ENCODE measurements around the gene AMH. TPM values are rescaled to one million over a fixed set of nuclear protein-coding genes. Genes with fewer than 3 reads are reported as not detected.

AMH gene
- total RNA-seq, 6 experiments from 2014 or later = 0.24 to 1.2 (median 0.59) TPM

GRCh38 chr19:2210206-2210605, 38.9 kb upstream of the AMH start:
- WGBS (ENCODE audit: insufficient coverage, low coverage, low lambda C conversion rate, missing lambda C conversion rate) = 100% methylated on average over 1 of the region's 21 CpGs
- Histone ChIP-seq H3K27me3 (no peaks in the 10 kb centered on the region), H3K4me1 (no peaks in the 10 kb centered on the region), H3K36me3 (peaks cover 0 to 39% (median 13%) of the 10 kb centered on the region in 4 donors), H3K9me3 (no peaks in the 10 kb centered on the region), H3K4me3 (no peak overlapping the region), H3K27ac (no peak overlapping the region)
- intact Hi-C loops (cut with DNase I) = no loop called here
- no peak for ATAC-seq
- TF ChIP-seq, protein P1, sequence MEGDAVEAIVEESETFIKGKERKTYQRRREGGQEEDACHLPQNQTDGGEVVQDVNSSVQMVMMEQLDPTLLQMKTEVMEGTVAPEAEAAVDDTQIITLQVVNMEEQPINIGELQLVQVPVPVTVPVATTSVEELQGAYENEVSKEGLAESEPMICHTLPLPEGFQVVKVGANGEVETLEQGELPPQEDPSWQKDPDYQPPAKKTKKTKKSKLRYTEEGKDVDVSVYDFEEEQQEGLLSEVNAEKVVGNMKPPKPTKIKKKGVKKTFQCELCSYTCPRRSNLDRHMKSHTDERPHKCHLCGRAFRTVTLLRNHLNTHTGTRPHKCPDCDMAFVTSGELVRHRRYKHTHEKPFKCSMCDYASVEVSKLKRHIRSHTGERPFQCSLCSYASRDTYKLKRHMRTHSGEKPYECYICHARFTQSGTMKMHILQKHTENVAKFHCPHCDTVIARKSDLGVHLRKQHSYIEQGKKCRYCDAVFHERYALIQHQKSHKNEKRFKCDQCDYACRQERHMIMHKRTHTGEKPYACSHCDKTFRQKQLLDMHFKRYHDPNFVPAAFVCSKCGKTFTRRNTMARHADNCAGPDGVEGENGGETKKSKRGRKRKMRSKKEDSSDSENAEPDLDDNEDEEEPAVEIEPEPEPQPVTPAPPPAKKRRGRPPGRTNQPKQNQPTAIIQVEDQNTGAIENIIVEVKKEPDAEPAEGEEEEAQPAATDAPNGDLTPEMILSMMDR (IDR thresholded peaks at IDR 0.05) = no peak
- TF ChIP-seq POLR2A (IDR thresholded peaks at IDR 0.05) = no peak
- no peak for DNase-seq

DNA sequence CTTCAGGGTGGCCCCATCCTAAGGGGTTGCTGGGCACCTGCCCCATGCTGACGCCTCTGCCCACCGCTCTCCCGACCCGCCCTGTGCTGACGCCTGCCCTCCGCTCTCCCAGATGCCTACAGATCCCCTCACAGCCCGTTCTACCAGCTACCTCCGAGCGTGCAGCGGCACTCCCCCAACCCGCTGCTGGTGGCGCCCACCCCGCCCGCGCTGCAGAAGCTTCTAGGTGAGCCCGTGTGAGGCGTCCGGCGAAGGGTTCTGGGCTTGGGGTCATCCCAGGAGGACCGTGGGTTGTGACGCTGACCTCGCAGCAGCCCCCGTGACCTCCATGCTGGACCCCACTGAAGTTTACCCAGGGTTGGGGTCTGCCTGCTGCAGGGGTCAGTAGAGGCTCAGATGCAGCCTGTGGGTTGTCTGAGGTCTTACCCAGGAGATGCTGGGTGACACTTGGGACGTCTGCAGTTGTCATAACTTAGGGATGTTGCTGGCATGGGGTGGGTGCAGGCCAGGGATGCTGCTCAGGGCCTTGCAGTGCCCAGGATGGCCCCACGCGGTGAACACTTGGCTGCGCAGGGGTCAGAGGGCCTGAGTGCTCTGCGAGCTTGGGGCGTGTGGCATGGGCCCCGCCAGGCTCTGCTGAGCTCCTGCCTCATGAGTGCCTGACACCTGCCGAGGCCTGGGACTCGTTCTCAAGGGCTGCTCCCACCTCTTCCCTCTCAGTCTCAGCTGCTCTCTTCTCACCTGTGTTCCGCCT, 38.0 kb upstream of the AMH start:
- intact Hi-C loops (cut with DNase I) = no loop called here
- Histone ChIP-seq H3K27ac (no peak overlapping the region), H3K27me3 (no peaks in the 10 kb centered on the region), H3K4me1 (no peaks in the 10 kb centered on the region), H3K36me3 (peaks cover 0 to 47% (median 18%) of the 10 kb centered on the region in 4 donors), H3K9me3 (no peaks in the 10 kb centered on the region), H3K4me3 (no peak overlapping the region)
- 100% methylated on average over 4 of the region's 33 CpGs for WGBS (ENCODE audit: insufficient coverage, low coverage, low lambda C conversion rate, missing lambda C conversion rate)
- TF ChIP-seq, protein P1 (IDR thresholded peaks at IDR 0.05) = no peak
- no peak for TF ChIP-seq POLR2A (IDR thresholded peaks at IDR 0.05)
- DNase-seq (no peak), ATAC-seq (no peak)

DNA sequence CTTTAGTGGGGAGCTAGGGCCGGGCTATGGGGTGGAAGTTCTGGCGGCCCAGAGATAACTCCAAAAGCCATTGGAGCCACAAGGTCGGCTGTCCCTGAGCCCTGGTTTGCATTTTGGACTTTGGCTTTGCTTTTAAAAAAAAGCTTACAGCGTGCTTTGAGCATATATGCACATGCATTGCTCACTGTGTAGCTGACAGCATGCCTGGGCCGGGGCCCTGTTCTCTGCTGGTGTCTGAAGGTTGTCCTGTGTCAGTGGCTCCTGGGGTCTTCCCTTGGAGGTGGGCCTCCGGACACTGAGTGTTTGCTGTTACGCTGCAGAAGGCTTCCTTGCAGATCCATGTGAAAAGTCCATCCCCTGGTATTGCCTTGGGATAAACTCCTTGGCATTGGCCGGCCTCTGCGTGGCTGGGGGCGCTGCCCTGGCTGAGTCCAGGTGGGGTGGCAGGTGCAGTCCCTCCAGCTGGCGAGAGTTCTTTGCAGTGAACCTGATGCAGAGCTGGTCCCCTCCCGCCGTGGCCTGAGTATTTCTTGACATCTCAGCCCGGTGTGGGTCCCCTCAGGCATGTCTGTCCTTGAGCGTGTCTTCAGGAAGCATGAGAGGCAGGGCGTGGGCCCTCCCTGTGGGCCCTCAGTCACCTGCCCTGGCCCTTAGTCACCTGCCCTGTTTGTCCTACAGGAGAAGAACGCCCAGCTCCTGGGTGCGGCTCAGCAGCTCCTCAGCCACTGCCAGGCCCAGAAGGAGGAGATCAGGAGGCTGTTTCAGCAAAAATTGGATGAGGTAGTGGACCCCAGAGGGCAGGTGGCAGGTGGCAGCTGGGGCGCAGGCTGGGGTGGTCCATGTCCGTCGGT, 36.0 kb upstream of the AMH start:
- ATAC-seq = no peak
- peaks cover 0 to 64% (median 23%) of the 10 kb centered on the region in 4 donors for H3K36me3 ChIP-seq

DNA sequence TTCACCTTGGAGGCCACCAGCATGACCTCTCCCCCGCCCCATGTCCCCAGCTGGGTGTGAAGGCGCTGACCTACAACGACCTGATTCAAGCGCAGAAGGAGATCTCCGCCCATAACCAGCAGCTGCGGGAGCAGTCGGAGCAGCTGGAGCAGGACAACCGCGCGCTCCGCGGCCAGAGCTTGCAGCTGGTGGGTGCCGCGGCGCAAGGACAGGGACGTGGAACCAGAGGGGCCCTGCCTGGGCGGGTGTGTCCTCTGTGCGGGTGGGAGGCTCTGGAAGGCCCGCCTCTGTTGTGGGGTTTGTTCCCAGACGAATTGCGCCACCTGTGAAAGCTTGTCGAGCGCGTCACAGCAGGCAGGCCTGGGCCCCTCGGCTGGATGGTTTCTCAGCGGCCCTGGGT, 35.3 kb upstream of the AMH start:
- TF ChIP-seq, protein P1 (IDR thresholded peaks at IDR 0.05) = no peak
- intact Hi-C loops (cut with DNase I) = no loop called here
- WGBS (ENCODE audit: insufficient coverage, low coverage, low lambda C conversion rate, missing lambda C conversion rate) = no CpG with 5 or more reads among the region's 26 CpGs
- Histone ChIP-seq H3K27ac (no peak overlapping the region), H3K36me3 (peaks cover 0 to 66% (median 23%) of the 10 kb centered on the region in 4 donors), H3K4me1 (no peaks in the 10 kb centered on the region), H3K9me3 (no peaks in the 10 kb centered on the region), H3K4me3 (no peak overlapping the region), H3K27me3 (no peaks in the 10 kb centered on the region)
- ATAC-seq (no peak), DNase-seq (no peak)

More for the DNA sequence above, 36.0 kb upstream of the AMH start:
- DNase-seq = no peak
- H3K4me1 ChIP-seq = no peaks in the 10 kb centered on the region
- WGBS (ENCODE audit: insufficient coverage, low coverage, low lambda C conversion rate, missing lambda C conversion rate) = 93% methylated on average over 7 of the region's 21 CpGs
- no peaks in the 10 kb centered on the region for H3K27me3 ChIP-seq
- H3K9me3 ChIP-seq = no peaks in the 10 kb centered on the region
- intact Hi-C loops (cut with DNase I) = no loop called here
- TF ChIP-seq, protein P1 (IDR thresholded peaks at IDR 0.05) = no peak
- no peak for TF ChIP-seq POLR2A (IDR thresholded peaks at IDR 0.05)
- H3K4me3 ChIP-seq = no peak overlapping the region
- no peak overlapping the region for H3K27ac ChIP-seq

All from right lobe of liver (tissue), 6 donors.